Measurements from ENCODE around the gene MATR3.

DNA sequence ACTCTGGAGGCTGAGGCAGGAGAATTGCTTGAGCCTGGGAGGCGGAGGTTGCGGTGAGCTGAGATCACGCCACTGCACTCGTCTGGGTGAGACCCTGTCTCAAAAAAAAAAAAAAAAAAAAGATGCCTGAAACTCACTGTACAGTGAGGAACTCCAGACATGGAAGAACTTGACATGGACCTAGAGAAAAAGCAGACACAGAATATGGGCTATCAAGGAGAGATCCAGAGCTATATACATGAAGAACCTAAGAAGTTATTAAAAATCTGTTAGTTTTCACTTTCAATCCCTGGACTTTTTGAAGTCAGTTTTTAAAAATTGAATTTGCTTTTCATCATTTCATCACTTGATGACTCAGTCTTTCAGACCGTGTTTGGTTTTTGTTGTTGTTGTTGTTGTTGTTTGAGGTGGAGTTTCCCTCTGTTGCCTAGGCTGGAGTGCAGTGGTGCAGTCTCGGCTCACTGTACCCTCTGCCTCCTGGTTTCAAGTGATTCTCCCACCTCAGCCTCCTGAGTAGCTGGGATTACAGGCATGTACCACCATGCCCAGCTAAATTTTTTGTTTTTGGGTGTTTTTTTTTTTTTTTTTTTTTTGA lies 68.4 kb downstream of the MATR3 start:
- TF ChIP-seq, protein P1, sequence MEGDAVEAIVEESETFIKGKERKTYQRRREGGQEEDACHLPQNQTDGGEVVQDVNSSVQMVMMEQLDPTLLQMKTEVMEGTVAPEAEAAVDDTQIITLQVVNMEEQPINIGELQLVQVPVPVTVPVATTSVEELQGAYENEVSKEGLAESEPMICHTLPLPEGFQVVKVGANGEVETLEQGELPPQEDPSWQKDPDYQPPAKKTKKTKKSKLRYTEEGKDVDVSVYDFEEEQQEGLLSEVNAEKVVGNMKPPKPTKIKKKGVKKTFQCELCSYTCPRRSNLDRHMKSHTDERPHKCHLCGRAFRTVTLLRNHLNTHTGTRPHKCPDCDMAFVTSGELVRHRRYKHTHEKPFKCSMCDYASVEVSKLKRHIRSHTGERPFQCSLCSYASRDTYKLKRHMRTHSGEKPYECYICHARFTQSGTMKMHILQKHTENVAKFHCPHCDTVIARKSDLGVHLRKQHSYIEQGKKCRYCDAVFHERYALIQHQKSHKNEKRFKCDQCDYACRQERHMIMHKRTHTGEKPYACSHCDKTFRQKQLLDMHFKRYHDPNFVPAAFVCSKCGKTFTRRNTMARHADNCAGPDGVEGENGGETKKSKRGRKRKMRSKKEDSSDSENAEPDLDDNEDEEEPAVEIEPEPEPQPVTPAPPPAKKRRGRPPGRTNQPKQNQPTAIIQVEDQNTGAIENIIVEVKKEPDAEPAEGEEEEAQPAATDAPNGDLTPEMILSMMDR (IDR thresholded peaks at IDR 0.05; ENCODE audit: poor library complexity, severe bottlenecking) = no peak
- TF ChIP-seq EZH2 (IDR thresholded peaks at IDR 0.05; ENCODE audit: borderline replicate concordance, insufficient read depth, low read length, poor library complexity, severe bottlenecking) (no peak), POLR2AphosphoS5 (IDR thresholded peaks at IDR 0.05) (no peak), RAD21 (conservative IDR thresholded peaks at IDR 0.05) (no peak)
- TF ChIP-seq, protein P2, sequence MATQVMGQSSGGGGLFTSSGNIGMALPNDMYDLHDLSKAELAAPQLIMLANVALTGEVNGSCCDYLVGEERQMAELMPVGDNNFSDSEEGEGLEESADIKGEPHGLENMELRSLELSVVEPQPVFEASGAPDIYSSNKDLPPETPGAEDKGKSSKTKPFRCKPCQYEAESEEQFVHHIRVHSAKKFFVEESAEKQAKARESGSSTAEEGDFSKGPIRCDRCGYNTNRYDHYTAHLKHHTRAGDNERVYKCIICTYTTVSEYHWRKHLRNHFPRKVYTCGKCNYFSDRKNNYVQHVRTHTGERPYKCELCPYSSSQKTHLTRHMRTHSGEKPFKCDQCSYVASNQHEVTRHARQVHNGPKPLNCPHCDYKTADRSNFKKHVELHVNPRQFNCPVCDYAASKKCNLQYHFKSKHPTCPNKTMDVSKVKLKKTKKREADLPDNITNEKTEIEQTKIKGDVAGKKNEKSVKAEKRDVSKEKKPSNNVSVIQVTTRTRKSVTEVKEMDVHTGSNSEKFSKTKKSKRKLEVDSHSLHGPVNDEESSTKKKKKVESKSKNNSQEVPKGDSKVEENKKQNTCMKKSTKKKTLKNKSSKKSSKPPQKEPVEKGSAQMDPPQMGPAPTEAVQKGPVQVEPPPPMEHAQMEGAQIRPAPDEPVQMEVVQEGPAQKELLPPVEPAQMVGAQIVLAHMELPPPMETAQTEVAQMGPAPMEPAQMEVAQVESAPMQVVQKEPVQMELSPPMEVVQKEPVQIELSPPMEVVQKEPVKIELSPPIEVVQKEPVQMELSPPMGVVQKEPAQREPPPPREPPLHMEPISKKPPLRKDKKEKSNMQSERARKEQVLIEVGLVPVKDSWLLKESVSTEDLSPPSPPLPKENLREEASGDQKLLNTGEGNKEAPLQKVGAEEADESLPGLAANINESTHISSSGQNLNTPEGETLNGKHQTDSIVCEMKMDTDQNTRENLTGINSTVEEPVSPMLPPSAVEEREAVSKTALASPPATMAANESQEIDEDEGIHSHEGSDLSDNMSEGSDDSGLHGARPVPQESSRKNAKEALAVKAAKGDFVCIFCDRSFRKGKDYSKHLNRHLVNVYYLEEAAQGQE (IDR thresholded peaks at IDR 0.05; ENCODE audit: borderline replicate concordance) = no peak
